Fibroblast of villous mesenchyme (primary cell): Measurements from ENCODE around the gene MTRR. TPM values are rescaled to one million over a fixed set of nuclear protein-coding genes. Genes with fewer than 3 reads are reported as not detected.

ENCODE experiments used
- DNase-seq: peaks from one replicate; pipeline ENCODE4 v3.0.0-alpha.2; 2010; ENCODE audit warnings: low read depth
- H3K4me3 ChIP-seq: 2 replicates; pipeline ENCODE4 v1.5.1; 2011; ENCODE audit warnings: low read depth, mild to moderate bottlenecking, low read length
- CTCF ChIP-seq: IDR thresholded peaks from 2 replicates; pipeline ENCODE4 v1.5.1; 2012; ENCODE audit warnings: low read depth, mild to moderate bottlenecking, low read length; ENCODE audit not compliant: insufficient read depth
- total RNA-seq: library from RNA; depleted of rRNA; stranded (reverse); fragments of >200 nt; gene quantifications from 2 replicates; pipeline ENCODE4 v1.2.3, GENCODE V29; 2012

MTRR gene
- total RNA-seq: 33.2 and 41.5 TPM in 2 replicates

GRCh38 chr5:7868773-7869473 is at the start of gene MTRR, which contains the start of gene FASTKD3:
Gene MTRR (plus strand): TSS chr5:7869148. CDS start chr5:7870795, 1,647 bp downstream.
Gene FASTKD3 (minus strand): TSS chr5:7869031. CDS start chr5:7868083, 948 bp downstream.
- DNase-seq: peak; percentile 95
- peak within 1 kb of the TSS; percentile 87 for H3K4me3 ChIP-seq
- no peak for TF ChIP-seq CTCF

GRCh38 chr5:7822449-7822848 is 46.5 kb upstream of the MTRR start:
- no peak overlapping the region for H3K4me3 ChIP-seq
- DNase-seq: no peak
- TF ChIP-seq CTCF: no peak

DNA sequence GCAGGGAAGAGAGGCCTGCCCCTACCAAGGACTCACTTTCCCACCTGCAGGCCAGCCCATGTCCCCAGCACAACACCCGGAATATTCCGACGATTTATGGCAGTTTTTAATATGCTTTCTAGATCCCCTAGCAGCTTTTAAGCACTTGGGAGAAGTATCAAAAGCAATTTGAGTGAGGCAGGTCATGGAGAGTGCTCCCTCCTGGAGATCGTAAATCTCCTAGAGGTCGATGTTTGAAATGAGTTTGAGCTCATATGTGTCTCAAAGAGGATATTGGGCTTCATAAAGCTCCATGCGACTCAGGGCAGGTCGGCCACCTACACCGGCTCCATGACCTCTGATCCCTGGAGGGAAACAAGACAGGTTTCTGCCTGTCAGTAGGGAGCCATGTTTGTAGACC is 45.4 kb upstream of the MTRR start:
- no peak overlapping the region for H3K4me3 ChIP-seq
- no peak for TF ChIP-seq CTCF
- DNase-seq: no peak

- no peak overlapping the region for H3K4me3 ChIP-seq
- DNase-seq: no peak
- no peak for TF ChIP-seq CTCF
These were observed 44.0 kb upstream of the MTRR start for GRCh38 chr5:7824995-7825394.

DNA sequence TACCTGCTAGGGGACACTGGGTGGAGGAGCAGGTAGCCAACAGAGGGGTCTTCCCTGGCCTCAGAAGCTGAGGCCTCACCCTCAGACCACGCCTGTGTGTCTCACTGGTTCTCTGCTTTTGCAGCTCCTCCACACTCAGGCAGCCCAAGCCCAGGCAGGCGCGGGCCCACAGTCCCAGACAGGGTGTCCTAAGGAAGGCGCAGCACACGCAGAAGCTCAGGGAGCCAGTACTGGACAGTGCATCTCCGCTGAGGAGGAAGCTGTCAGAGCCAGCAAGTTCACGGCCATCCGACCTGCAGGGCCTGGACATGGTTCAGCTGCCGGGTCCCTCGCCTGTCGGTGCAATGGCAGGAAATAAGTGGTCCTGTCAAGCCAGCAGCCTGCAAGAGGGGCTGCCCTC is 43.3 kb upstream of the MTRR start:
- no peak for DNase-seq
- TF ChIP-seq CTCF: no peak
- H3K4me3 ChIP-seq: no peak overlapping the region

DNA sequence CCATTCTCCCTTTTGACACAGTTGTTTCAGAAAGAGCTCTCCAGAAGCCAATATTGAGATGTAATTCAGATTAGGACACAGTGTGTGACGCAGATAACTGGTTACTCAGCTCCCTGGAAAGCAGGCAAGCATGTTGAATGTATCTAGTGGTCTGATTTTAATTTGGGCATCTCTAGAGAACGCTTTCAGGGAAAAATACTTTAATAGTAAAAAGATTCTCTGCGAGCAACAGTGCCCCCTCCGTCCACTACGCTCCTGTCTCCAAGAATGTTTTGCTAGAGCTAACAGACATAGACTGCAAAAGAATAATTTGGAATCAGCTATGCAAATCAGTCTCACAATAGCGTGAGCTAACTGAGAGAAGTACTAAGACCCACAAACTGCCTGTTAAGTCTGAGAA is 41.3 kb upstream of the MTRR start:
- TF ChIP-seq CTCF: no peak
- DNase-seq: no peak
- no peak overlapping the region for H3K4me3 ChIP-seq

DNA sequence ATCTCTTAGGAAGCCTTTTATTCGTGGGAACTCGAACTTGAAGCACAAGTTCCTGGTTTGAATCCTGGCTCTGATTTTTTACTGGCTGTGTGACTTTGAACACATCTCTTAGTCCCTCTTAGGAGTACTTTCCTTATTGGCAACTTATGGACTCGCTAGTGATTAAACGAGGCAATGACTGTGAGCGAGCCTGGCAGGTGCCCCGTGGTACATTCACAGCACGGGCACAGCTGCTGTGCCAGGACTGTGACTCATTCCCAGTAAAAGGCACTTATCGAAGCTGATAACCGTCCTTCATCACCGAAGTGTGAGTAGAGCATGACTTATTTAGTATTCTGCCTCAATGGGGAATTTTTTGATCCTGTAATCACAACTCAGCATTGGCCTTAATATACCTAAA is 40.7 kb upstream of the MTRR start:
- no peak for DNase-seq
- no peak overlapping the region for H3K4me3 ChIP-seq
- TF ChIP-seq CTCF: no peak
